HEK293 (cell line): ENCODE measurements around the gene TLE3.

Experiments
- EGR2 ChIP-seq: fragments of 450-650 bp; formaldehyde crosslinking; IDR thresholded peaks from 2 replicates; pipeline ENCODE4 v1.5.1; 2016; ENCODE audit warnings: low read depth, missing biosample characterization, missing genetic modification characterization
- KLF10 ChIP-seq: fragments of 450-650 bp; IDR thresholded peaks from 2 replicates; pipeline ENCODE4 v1.5.1; 2018; ENCODE audit warnings: missing biosample characterization, mild to moderate bottlenecking, missing genetic modification characterization
- SP7 ChIP-seq: fragments of 450-650 bp; formaldehyde crosslinking; IDR thresholded peaks from 2 replicates; pipeline ENCODE4 v1.5.1; 2016; ENCODE audit warnings: missing biosample characterization, missing genetic modification characterization
- ZBTB1 ChIP-seq: fragments of 450-650 bp; formaldehyde crosslinking; IDR thresholded peaks from 2 replicates; pipeline ENCODE4 v1.5.1; 2016; ENCODE audit warnings: missing biosample characterization, missing genetic modification characterization
- ZBTB48 ChIP-seq: fragments of 450-650 bp; formaldehyde crosslinking; IDR thresholded peaks from 2 replicates; pipeline ENCODE4 v1.5.1; 2016; ENCODE audit warnings: missing biosample characterization, missing genetic modification characterization
- ZNF114 ChIP-seq: fragments of 450-650 bp; formaldehyde crosslinking; IDR thresholded peaks from 2 replicates; pipeline ENCODE4 v1.5.0; 2017; ENCODE audit warnings: missing biosample characterization, missing genetic modification characterization
- ZNF121 ChIP-seq: fragments of 450-650 bp; formaldehyde crosslinking; IDR thresholded peaks from 2 replicates; pipeline ENCODE4 v1.5.1; 2016; ENCODE audit warnings: missing biosample characterization, missing genetic modification characterization
- ZNF175 ChIP-seq: fragments of 450-650 bp; formaldehyde crosslinking; IDR thresholded peaks from 2 replicates; pipeline ENCODE4 v1.5.1; 2016; ENCODE audit warnings: missing biosample characterization, missing genetic modification characterization
- ZNF23 ChIP-seq: fragments of 450-650 bp; formaldehyde crosslinking; IDR thresholded peaks from 2 replicates; pipeline ENCODE4 v1.5.1; 2016; ENCODE audit warnings: missing biosample characterization, missing genetic modification characterization, borderline replicate concordance
- ZNF335 ChIP-seq: fragments of 450-650 bp; formaldehyde crosslinking; conservative IDR thresholded peaks from 2 replicates; pipeline ENCODE4 v1.5.1; 2016; ENCODE audit warnings: missing biosample characterization, missing genetic modification characterization
- ZNF350 ChIP-seq: fragments of 450-650 bp; formaldehyde crosslinking; IDR thresholded peaks from 2 replicates; pipeline ENCODE4 v1.5.0; 2017; ENCODE audit warnings: missing biosample characterization, mild to moderate bottlenecking, missing genetic modification characterization
- ZNF416 ChIP-seq: fragments of 450-650 bp; formaldehyde crosslinking; IDR thresholded peaks from 2 replicates; pipeline ENCODE4 v1.5.1; 2016; ENCODE audit warnings: missing biosample characterization, missing genetic modification characterization
- ZNF544 ChIP-seq: fragments of 450-650 bp; formaldehyde crosslinking; IDR thresholded peaks from 2 replicates; pipeline ENCODE4 v1.5.0; 2017; ENCODE audit warnings: missing biosample characterization, missing genetic modification characterization
- ZNF571 ChIP-seq: fragments of 450-650 bp; formaldehyde crosslinking; IDR thresholded peaks from 2 replicates; pipeline ENCODE4 v1.5.0; 2017; ENCODE audit warnings: missing biosample characterization, missing genetic modification characterization
- ZNF792 ChIP-seq: fragments of 450-650 bp; formaldehyde crosslinking; IDR thresholded peaks from 2 replicates; pipeline ENCODE4 v1.5.1; 2016; ENCODE audit warnings: missing biosample characterization, missing genetic modification characterization
- TF ChIP-seq, protein P1 (sequence below): fragments of 450-650 bp; formaldehyde crosslinking; IDR thresholded peaks from 2 replicates; pipeline ENCODE4 v1.5.1; 2016; ENCODE audit warnings: missing biosample characterization, missing genetic modification characterization
- TF ChIP-seq, protein P2 (sequence below): fragments of 450-650 bp; formaldehyde crosslinking; IDR thresholded peaks from 2 replicates; pipeline ENCODE4 v1.5.1; 2016; ENCODE audit warnings: missing biosample characterization, missing genetic modification characterization
- TF ChIP-seq, protein P3 (sequence below): fragments of 450-650 bp; formaldehyde crosslinking; IDR thresholded peaks from 2 replicates; pipeline ENCODE4 v1.5.1; 2017; ENCODE audit warnings: missing biosample characterization, missing genetic modification characterization
- TF ChIP-seq, protein P4 (sequence below): IDR thresholded peaks from 2 replicates; pipeline ENCODE4 v1.6.1; 2011; ENCODE audit warnings: mild to moderate bottlenecking, low read depth, low read length, borderline replicate concordance

The TLE3 gene

DNA sequence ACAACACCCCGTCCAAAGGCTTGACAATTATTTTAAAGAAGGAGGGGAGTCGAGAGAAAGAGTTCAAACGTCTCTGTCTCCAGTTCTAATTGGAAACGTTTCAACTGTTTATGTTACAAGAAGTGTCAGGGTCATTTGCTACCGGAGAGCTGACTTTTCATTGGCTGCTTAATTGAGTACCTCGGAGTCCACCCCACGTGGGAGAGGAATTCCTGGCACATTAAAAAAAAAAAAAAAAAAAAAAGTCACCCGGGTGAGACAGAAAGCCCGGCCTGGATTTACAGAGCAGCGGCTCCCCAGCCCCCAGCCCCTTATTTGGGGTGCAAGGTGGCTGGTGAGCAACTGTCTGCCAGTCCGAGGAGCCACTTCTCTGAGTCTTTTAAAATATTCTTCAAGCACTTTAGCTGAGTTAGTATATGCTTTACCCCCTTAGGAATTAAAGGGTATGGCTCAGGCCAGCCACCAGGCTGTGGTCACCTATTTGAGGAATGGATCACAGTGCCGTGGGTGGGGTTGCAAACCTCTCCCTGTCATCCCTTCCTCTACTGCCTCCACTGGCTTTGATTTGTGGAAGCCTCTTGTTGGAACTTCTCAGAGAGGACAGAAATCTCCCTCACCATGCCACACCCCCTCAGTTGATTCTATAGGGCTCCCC, 3.9 kb upstream of the TLE3 start (continued):
- TF ChIP-seq, protein P1, sequence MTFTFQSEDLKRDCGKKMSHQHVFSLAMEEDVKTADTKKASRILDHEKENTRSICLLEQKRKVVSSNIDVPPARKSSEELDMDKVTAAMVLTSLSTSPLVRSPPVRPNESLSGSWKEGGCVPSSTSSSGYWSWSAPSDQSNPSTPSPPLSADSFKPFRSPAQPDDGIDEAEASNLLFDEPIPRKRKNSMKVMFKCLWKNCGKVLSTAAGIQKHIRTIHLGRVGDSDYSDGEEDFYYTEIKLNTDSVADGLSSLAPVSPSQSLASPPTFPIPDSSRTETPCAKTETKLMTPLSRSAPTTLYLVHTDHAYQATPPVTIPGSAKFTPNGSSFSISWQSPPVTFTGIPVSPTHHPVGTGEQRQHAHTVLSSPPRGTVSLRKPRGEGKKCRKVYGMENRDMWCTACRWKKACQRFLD (tag by site-specific recombination): no peak
- TF ChIP-seq ZNF121 (tag by site-specific recombination): no peak
- TF ChIP-seq SP7 (tag by site-specific recombination): peak; percentile 52
- no peak for TF ChIP-seq ZNF350
- TF ChIP-seq ZNF23 (tag by site-specific recombination): no peak
- TF ChIP-seq KLF10 (tag by site-specific recombination): peak; percentile 88
- TF ChIP-seq, protein P2, sequence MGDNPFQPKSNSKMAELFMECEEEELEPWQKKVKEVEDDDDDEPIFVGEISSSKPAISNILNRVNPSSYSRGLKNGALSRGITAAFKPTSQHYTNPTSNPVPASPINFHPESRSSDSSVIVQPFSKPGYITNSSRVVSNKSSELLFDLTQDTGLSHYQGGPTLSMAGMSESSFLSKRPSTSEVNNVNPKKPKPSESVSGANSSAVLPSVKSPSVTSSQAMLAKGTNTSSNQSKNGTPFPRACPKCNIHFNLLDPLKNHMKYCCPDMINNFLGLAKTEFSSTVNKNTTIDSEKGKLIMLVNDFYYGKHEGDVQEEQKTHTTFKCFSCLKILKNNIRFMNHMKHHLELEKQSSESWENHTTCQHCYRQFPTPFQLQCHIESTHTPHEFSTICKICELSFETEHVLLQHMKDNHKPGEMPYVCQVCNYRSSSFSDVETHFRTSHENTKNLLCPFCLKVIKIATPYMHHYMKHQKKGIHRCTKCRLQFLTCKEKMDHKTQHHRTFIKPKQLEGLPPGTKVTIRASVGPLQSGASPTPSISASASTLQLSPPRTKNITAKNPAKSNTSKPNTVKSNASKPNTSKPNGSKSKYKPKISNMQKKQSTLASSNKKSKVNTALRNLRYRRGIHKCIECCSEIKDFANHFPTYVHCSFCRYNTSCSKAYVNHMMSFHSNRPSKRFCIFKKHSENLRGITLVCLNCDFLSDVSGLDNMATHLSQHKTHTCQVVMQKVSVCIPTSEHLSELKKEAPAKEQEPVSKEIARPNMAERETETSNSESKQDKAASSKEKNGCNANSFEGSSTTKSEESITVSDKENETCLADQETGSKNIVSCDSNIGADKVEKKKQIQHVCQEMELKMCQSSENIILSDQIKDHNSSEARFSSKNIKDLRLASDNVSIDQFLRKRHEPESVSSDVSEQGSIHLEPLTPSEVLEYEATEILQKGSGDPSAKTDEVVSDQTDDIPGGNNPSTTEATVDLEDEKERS (tag by site-specific recombination): no peak
- TF ChIP-seq ZBTB48 (tag by site-specific recombination): no peak
- no peak for TF ChIP-seq ZNF792 (tag by site-specific recombination)
- TF ChIP-seq ZNF544 (tag by site-specific recombination): no peak
- peak; percentile 86 for TF ChIP-seq EGR2 (tag by site-specific recombination)
- no peak for TF ChIP-seq ZNF175
- no peak for TF ChIP-seq ZBTB1 (tag by site-specific recombination)
- TF ChIP-seq ZNF571 (tag by site-specific recombination): no peak
- TF ChIP-seq ZNF114 (tag by site-specific recombination): no peak
- TF ChIP-seq, protein P3, sequence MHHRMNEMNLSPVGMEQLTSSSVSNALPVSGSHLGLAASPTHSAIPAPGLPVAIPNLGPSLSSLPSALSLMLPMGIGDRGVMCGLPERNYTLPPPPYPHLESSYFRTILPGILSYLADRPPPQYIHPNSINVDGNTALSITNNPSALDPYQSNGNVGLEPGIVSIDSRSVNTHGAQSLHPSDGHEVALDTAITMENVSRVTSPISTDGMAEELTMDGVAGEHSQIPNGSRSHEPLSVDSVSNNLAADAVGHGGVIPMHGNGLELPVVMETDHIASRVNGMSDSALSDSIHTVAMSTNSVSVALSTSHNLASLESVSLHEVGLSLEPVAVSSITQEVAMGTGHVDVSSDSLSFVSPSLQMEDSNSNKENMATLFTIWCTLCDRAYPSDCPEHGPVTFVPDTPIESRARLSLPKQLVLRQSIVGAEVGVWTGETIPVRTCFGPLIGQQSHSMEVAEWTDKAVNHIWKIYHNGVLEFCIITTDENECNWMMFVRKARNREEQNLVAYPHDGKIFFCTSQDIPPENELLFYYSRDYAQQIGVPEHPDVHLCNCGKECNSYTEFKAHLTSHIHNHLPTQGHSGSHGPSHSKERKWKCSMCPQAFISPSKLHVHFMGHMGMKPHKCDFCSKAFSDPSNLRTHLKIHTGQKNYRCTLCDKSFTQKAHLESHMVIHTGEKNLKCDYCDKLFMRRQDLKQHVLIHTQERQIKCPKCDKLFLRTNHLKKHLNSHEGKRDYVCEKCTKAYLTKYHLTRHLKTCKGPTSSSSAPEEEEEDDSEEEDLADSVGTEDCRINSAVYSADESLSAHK (tag by site-specific recombination): no peak
- no peak for TF ChIP-seq ZNF416 (tag by site-specific recombination)
- 0 out of 2 replicates have a peak, but pooled peaks have one; percentile 24 for TF ChIP-seq ZNF335 (tag by site-specific recombination)
- TF ChIP-seq, protein P4, sequence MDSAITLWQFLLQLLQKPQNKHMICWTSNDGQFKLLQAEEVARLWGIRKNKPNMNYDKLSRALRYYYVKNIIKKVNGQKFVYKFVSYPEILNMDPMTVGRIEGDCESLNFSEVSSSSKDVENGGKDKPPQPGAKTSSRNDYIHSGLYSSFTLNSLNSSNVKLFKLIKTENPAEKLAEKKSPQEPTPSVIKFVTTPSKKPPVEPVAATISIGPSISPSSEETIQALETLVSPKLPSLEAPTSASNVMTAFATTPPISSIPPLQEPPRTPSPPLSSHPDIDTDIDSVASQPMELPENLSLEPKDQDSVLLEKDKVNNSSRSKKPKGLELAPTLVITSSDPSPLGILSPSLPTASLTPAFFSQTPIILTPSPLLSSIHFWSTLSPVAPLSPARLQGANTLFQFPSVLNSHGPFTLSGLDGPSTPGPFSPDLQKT: no peak
